ENCODE results near the gene RERE.
"Not testable (repeated sequence)": the region's sequence is repeated elsewhere in the genome, so short reads cannot be mapped to it uniquely, and the experiment has no call there.

Gene RERE

GRCh38 chr1:8752411-8752810 lies 65.0 kb downstream of the RERE start:
- DNase-seq (ENCODE audit: low spot score), result no peak

DNA sequence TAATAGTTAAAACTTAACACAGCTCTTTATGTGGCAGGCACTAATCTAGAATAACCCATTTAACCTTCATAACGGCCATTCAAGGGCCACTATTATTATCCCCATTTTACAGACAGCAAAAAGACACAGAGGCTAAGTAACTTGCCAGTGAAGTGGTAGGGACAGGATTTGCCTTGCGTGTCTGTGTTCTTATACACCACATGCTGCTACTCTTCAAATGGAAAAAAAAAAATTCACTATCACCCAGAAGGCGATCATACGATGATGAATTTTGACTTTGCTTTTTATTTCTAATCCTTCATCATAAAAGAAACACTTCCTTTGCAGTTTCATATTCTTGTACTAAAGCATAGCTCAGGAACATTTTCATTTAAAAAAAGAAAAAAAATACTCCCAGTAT lies 65.5 kb downstream of the RERE start:
- no peak for DNase-seq (ENCODE audit: low spot score)

- no peak for DNase-seq (ENCODE audit: low spot score)
These were observed 69.3 kb downstream of the RERE start for GRCh38 chr1:8747879-8748825.

DNA sequence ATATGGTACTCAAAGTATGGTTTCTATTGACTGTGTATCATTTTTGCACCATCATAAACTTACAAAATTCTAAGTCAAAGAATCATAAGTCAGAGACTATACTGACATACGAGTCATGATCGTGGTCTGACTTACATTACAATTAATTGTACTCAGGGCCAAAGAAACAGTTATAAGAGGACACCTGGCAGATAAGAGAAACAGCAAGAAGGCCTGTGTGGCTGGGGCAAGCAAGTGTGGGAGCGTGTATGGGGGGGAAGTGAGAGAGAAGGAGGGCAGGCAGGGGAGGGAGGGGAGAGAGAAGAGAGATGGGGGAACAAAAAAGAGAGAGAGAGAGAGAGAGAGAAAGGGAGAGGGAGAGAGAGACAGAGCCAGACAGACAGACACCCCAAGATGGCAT lies 70.9 kb downstream of the RERE start:
- no peak for DNase-seq (ENCODE audit: low spot score)

DNA sequence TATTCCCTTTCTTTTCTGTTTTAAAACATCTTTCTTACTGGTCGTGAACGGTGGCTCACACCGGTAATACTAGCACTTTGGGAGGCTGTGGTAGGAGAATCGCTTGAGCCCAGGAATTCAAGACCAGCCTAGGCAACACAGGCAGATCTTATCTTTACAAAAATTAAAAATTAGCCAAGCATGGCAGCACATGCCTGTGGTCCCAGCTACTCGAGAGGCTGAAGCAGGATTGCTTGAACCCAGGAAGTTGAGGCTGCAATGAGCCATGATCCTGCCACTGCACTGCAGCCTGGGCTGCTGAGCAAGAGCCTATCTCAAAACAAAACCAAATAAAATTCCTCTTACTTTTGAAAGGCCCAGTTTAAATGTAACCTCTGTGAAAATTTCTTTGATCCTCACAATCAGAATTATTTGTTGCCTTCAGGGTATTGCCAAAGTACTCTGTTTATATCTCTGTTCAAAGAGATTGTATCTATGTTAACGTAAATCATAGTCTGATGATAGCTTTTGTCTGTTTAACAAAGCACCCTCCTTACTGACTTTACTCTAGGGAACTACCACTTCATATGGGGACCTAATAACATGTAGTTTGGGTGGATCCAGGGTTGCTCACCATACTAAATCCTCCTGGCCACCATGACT lies 71.6 kb downstream of the RERE start:
- no peak for DNase-seq (ENCODE audit: low spot score)

- DNase-seq (ENCODE audit: low spot score), result no peak
These were observed 72.1 kb downstream of the RERE start for GRCh38 chr1:8745346-8745745.

- no peak for DNase-seq (ENCODE audit: low spot score)
These were observed 75.2 kb downstream of the RERE start for GRCh38 chr1:8742022-8742924.

DNA sequence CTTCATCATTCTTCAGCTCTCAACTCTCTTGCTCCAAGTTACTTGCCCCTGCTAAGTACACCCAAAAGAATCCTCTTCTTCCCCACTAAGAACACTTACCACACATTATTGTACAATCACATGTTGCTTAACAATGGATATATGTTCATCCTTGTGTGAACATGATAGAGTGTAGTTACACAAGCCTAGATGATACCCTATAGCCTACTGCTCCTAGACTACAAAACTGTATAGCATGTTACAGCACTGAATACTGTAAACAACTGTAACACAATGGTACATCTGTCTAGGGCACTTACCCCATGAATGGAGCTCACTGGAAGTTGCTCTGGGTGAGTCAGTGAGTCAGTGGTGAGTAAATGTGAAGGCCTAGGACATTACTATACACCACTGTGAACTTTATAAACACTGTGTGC lies 77.4 kb downstream of the RERE start:
- peak; percentile 14 for DNase-seq (ENCODE audit: low spot score)

- DNase-seq (ENCODE audit: low spot score), result no peak
These were observed 78.1 kb downstream of the RERE start for GRCh38 chr1:8739377-8739776.

- no peak for DNase-seq (ENCODE audit: low spot score)
These were observed 80.5 kb downstream of the RERE start for GRCh38 chr1:8736927-8737326.

DNA sequence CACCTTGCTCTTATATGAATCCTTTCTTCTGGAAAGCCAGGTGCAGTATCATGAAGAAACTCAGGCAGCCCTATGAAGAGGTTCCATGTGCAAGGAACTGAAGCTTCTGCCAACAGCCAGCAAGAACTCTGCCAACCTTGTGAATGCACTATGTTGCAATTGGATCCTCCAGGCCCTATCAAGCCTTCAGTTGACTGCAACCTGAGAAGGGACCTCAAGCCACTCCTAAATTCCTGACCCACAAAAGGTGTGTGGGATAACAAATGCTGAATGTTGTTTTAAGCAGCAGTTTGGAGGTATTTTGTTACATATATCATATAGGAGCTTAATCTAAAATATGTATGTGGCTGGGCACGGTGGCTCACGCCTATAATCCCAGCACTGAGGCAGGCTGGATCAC lies 84.0 kb downstream of the RERE start:
- DNase-seq (ENCODE audit: low spot score), result no peak

DNA sequence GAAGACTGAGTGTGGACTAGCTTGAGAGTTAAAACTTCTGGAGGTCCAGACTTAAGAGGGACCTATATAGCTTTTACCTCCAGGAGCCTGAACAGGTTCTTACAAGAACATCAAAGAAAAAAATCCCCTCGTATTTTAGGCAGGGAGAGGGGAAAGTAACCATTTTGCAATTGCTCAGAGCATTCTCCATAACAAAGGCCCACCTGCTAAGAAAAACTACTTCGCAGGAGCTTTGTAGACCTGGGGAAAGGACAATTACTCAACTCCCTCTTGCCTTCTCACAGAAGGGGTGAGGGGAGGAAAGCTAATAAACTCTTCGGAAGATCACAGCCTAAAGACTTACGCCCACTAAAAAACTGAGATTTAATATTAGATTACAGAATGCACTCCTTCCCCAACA lies 86.3 kb downstream of the RERE start:
- DNase-seq (ENCODE audit: low spot score), result no peak

GRCh38 chr1:8728464-8728863 lies 89.0 kb downstream of the RERE start:
- DNase-seq (ENCODE audit: low spot score), result no peak

- DNase-seq (ENCODE audit: low spot score), result peak; percentile 18
These were observed 89.6 kb downstream of the RERE start for GRCh38 chr1:8727809-8728213.

DNA sequence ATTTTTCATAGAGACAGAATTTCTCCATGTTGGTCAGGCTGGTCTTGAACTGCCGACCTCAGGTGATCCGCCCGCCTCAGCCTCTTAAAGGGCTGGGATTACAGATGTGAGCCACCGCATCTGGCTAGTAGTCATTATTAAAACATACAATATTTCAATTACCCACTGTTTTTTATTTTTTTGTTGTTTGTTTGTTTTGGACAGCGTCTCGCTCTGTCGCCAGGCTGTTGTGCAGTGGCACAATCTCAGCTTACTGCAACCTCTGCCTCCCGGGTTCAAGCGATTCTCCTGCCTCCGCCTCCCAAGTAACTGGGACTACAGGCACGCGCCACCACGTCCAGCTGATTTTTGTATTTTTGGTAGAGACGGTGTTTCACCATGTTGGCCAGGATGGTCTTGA lies 90.1 kb downstream of the RERE start:
- not testable (repeated sequence) for DNase-seq (ENCODE audit: low spot score)

DNA sequence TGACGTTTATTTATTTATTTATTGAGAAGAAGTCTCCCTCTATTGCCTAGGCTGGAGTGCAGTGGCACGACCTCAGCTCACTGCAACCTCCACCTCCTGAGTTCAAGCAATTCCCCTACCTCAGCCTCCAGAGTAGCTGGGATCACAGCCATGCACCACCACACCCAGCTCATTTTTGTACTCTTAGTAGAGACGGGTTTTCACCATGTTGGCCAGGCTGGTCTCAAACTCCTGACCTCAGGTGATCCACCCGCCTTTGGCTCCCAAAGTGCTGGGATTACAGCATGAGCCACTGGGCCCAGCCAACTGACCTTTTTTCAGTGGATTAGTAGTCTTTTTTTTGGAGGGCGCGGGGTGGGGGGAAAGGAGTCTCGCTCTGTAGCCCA lies 90.6 kb downstream of the RERE start:
- not testable (repeated sequence) for DNase-seq (ENCODE audit: low spot score)

- no peak for DNase-seq (ENCODE audit: low spot score)
These were observed 94.4 kb downstream of the RERE start for GRCh38 chr1:8723010-8723409.

GRCh38 chr1:8722366-8722765 lies 95.1 kb downstream of the RERE start:
- DNase-seq (ENCODE audit: low spot score), result no peak

- DNase-seq (ENCODE audit: low spot score), result no peak
These were observed 95.6 kb downstream of the RERE start for GRCh38 chr1:8721679-8722324.

GRCh38 chr1:8720347-8720746 lies 97.1 kb downstream of the RERE start:
- no peak for DNase-seq (ENCODE audit: low spot score)

- DNase-seq (ENCODE audit: low spot score), result no peak
These were observed 98.5 kb downstream of the RERE start for GRCh38 chr1:8718850-8719361.

- DNase-seq (ENCODE audit: low spot score), result no peak
These were observed 100.3 kb downstream of the RERE start for GRCh38 chr1:8717148-8717547.

Data from AG20443 (cell line).